GM21367 (cell line): Measurements from ENCODE around the gene BACH2.
"Not testable (repeated sequence)": the region's sequence is repeated elsewhere in the genome, so short reads cannot be mapped to it uniquely, and the experiment has no call there.

Source experiments
- ATAC-seq: cut with Tn5 transposase; IDR thresholded peaks from one replicate; pipeline ENCODE4 v1.9.1; 2021; ENCODE audit not compliant: unreplicated experiment

BACH2 gene

DNA sequence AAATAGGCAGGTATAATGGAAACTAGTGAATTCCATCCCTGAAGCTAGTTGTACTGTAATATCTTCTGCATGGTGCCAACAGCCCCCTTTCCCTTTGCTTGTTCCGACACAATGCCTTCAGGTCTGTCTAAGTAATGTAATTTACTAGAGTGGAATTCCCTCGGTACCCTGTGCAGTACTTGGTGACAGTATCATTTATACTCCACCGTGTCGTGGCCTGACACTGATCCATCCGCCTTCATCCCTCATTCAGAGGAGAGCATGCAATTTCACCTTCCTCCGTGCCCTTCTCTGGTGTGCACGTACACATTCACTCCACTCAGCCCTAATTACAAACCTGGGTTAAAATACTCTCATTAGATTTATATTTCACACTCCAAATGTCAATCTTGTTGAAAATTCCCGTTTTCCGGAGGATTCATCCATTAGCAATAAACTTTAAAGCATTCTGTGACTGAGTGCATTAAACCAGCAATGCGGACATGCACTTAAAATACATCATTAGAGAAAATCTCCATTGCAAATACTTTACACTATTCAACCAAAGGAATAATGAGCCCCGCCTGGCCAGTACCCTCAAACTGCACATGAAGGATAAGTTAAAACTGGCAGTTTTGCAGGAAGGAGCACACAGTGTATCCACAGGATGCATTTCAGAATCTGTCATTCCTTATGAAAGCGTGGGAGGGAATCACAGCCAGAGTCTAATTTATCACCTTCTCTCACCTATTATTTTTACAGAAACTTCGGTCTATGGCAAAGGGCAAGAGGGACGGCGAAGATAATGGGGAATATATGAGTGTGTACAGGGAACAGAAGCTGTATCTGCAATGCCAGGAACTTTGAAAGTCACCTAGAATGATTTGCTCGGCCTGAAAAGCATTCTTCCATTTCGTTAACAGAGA, 219.9 kb downstream of the BACH2 start:
- ATAC-seq = no peak

DNA sequence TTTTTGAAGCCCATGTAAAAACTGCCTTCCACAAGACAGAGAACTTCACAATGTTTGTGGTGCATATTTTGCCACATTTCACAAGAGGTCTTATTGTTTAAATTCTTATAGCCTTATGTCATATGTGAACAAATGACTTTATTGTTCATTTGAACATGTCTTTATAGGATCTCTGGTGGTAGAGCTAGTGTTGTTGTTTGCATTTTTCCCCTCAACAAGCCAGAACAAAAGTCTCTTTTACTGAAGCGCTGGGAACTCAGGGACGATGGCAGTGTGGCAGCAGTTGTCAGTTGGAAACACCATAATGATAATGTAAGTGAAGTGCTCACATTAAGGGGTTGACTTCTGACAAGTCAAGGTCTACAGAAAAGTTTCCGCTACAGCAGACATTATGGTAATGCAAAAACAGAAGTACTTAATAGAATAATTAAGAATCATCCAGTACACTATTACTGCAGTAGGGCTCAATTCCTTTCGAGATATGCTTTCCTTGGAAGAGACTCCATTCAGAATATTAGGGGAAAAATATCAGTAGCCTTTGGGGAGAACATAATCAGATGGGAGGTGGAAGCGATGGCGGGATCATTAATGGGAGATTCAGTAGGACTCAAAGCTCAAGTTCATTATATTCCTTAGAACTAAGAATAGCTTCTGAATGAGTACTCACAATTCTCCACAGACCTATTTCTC, 222.3 kb downstream of the BACH2 start:
- no peak for ATAC-seq

DNA sequence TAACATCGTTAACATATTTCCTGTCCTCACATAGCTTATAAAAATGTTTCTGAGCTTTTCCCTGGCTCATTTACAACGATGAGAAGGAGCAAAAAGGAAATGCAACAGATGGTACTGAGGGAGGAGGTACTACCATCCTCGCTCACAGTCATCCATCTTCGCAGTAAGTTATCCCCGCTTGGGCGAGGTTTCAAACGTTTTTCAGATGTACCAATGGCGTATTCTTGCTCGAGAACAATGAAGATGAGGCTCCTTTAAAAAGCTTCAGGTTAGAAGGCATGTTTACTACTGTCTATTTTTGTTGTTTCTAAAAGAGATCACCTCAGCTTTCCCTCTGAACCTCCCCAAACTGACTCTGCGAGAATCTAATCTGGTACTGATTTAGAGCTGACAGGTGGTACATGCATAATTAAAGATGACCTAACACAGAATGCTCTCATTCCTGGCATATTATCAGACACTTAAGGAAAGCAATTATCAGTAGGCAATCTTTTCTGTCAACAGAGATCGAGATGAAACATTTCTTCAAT, 223.6 kb downstream of the BACH2 start:
- no peak for ATAC-seq

- ATAC-seq = no peak
Observed at GRCh38 chr6:90072501-90072900, 224.1 kb downstream of the BACH2 start.

DNA sequence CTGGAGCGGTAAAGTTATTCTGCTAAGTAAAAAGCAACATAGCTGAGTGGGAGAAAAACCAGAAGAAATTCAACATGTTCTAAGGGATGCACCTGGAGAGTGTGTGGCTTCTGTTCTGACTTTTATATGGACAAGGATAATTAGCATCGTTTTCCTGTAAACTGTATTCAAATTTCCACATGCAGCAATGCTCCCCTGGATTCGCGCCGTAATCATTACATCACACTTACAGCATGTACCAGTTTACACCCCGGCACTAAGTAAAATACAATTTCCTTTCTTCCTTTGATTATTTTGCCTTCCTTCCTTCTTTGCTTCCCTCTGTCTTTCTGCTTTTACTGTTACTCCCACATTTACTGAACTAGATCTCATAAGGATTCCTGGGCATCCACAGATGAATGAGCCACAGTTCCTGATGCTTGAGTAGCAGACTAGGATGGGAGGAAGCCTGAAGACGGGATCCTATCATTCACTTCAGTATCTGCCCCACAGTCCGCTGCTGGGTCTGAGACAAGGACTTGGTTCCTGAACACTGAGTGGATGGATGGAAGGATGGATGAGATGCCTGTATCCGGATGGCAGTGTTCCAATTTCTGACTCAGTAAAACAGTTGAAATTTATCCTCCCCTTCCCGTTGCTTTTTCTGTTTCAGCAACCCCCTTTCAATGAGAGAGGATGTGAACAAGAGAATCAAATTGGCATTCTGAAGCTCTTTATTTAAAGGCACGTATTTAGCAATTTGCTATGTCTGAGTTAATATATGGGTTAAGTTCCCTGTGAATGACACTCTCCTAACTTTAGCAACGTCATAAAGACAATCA, 227.7 kb downstream of the BACH2 start:
- no peak for ATAC-seq

- ATAC-seq = no peak
Observed at GRCh38 chr6:90068264-90068663, 228.4 kb downstream of the BACH2 start.

DNA sequence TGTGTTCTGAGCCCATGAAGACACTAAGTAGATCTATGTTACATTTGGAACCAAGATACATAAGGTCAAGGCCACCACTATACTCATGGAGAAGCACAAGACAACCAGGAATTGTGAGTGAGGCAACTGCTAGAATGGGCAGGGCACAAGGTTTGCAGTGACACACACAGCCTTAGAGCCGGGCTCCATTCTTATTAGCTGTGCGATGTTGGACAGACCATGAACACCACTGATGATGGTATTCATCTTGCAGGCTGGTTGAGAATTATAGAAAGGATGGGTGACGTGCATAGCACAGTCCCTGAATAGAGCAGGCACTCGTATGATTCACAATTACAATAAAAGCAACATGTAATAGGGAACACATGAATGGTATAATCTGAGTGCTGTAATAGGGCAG, 229.9 kb downstream of the BACH2 start:
- ATAC-seq = no peak

- ATAC-seq = no peak
Observed at GRCh38 chr6:90065173-90065572, 231.5 kb downstream of the BACH2 start.

GRCh38 chr6:90062667-90063066, 234.0 kb downstream of the BACH2 start:
- no peak for ATAC-seq

DNA sequence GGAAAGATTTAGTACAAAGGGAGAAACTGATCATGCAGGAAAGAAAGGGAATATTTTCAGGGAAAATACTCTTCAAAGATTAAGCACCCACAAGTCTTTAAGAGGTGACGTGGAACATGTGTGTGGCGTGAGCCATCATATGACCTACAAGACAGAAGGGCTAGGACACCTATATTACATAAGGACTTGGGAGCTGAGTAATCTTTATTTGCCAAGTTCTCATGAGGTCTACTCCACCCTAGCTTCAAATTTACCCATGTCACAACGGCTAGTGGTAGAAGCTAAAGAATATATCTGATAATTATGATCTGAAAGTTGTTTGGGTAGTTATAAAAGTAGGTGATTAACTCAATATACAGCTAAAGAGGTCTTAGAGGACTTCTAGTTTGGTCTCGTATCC, 234.6 kb downstream of the BACH2 start:
- ATAC-seq = no peak

DNA sequence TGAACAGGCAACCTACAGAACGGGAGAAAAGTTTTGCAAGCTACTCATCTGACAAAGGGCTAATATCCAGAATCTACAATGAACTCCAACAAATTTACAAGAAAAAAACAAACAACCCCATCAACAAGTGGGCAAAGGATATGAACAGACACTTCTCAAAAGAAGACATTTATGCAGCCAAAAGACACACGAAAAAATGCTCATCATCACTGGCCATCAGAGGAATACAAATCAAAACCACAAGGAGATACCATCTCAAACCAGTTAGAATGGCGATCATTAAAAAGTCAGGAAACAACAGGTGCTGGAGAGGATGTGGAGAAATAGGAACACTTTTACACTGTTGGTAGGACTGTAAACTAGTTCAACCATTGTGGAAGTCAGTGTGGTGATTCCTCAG, 237.5 kb downstream of the BACH2 start:
- not testable (repeated sequence) for ATAC-seq

- not testable (repeated sequence) for ATAC-seq
Observed at GRCh38 chr6:90055924-90056323, 240.7 kb downstream of the BACH2 start.

DNA sequence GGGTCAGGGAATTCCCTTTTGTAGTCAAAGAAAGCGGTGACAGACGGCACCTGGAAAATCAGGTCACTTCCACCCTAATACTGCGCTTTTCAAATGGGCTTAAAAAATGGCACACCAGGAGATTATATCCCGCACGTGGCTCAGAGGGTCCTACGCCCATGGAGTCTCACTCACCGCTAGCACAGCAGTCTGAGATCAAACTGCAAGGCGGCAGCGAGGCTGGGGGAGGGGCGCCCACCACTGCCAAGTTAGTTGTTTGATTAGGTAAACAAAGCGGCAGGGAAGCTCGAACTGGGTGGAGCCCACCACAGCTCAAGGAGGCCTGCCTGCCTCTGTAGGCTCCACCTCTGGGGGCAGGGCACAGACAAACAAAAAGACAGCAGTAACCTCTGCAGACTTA, 242.4 kb downstream of the BACH2 start:
- not testable (repeated sequence) for ATAC-seq

GRCh38 chr6:90053614-90054013, 243.0 kb downstream of the BACH2 start:
- ATAC-seq = no peak

DNA sequence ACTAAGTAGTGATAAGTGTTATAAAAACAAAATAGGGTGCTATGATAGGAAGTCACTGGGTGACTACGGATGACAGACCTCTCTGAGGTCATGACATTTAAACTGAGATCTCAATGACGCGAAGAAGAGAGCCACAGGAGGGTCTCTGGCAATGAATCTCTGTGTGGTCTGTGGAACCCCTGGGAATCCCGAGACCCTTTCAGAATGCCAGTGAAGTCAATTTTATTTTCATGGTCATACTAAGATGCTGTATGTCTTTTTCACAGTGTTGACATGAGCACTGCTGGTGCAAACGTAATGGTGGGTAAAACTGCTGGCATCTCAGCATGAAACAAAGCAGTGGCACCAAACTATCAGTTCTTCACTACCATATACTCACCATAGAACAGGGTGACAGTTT, 247.3 kb downstream of the BACH2 start:
- no peak for ATAC-seq

- ATAC-seq = no peak
Observed at GRCh38 chr6:90048206-90048967, 248.3 kb downstream of the BACH2 start.

GRCh38 chr6:90045535-90045934, 251.1 kb downstream of the BACH2 start:
- no peak for ATAC-seq

- no peak for ATAC-seq
Observed at GRCh38 chr6:90044833-90045381, 251.7 kb downstream of the BACH2 start.

DNA sequence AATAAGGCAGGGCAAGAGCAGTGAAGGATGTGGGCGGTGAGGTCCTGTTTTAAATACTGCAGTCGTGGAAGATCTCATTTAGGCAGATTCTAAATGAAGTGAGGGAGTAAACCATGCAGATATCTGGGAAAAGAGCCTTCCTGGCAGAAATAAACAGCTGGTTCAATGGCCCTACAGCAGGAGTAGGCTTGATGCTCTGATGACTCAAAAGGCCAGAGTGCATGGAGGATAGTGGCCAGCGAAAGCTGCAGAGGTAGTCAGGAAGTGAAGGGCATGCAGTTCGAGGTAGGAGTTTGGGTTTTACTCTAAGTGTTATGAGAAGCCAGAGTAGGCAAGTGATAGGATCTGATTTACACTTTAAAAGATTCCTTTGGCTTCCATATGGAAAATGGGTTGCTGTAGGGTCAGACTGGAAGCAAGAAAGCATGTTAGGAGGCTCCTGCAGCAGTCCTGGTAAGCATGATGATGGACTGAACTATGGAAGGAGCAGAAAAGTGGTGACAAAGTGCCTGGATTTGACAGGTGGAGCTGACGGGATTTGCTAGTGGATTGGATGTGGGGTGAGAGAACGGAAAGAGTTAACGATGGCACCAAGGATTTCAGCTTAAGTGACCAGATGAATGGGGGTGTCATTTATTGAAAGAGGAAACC, 252.3 kb downstream of the BACH2 start:
- ATAC-seq = no peak

DNA sequence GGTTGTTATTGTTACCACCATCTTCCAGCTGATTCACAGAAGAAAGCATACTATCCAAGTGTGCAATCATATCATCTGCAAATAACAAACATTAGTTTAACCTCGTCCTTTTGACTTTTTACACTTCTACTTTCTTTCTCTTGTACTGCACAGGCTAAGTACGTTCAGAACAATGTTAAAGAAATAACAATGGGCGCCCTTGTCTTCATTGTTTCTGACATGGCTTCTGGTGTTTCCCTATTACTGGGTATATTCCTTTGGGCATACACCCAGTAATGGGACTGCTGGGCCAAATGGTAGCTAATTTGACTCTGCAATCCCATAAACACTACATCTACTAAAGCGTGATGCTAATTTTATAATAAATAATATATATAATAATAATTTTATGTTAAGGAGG, 255.7 kb downstream of the BACH2 start:
- no peak for ATAC-seq
